GM12878 (cell line): ENCODE measurements around the gene GP5. TPM values are rescaled to one million over a fixed set of nuclear protein-coding genes. Genes with fewer than 3 reads are reported as not detected.

Experiments
- ATF7 ChIP-seq: fragments of 450-650 bp; IDR thresholded peaks from 2 replicates; pipeline ENCODE4 v1.6.1; 2016; ENCODE audit warnings: low read depth, mild to moderate bottlenecking
- MYB ChIP-seq: fragments of 150-350 bp; IDR thresholded peaks from 2 replicates; pipeline ENCODE4 v1.6.1; 2014; ENCODE audit warnings: mild to moderate bottlenecking, low read depth, low read length, borderline replicate concordance
- NFXL1 ChIP-seq: fragments of 450-650 bp; IDR thresholded peaks from 2 replicates; pipeline ENCODE4 v1.6.1; 2017; ENCODE audit warnings: antibody characterized with exemption, mild to moderate bottlenecking, borderline replicate concordance
- NFYA ChIP-seq: IDR thresholded peaks from 2 replicates; pipeline ENCODE4 v1.6.1; 2011; ENCODE audit warnings: low read depth, mild to moderate bottlenecking, low read length, improper control_type of control experiment, borderline replicate concordance
- NR2F1 ChIP-seq: fragments of 450-650 bp; conservative IDR thresholded peaks from 2 replicates; pipeline ENCODE4 v1.6.1; 2017; ENCODE audit warnings: mild to moderate bottlenecking
- RAD21 ChIP-seq: IDR thresholded peaks from 2 replicates; pipeline ENCODE4 v1.6.1; 2011; ENCODE audit warnings: mild to moderate bottlenecking, low read depth, low read length, moderate library complexity; ENCODE audit not compliant: insufficient read depth
- REST ChIP-seq: IDR thresholded peaks from 2 replicates; pipeline ENCODE4 v1.6.1; 2012; ENCODE audit warnings: mild to moderate bottlenecking, low read depth, low read length
- SPI1 ChIP-seq: IDR thresholded peaks from 2 replicates; pipeline ENCODE4 v1.6.1; 2011; ENCODE audit warnings: low read depth, mild to moderate bottlenecking, low read length, moderate library complexity, borderline replicate concordance; ENCODE audit not compliant: insufficient read depth
- ZBTB33 ChIP-seq: fragments of 450-650 bp; IDR thresholded peaks from 2 replicates; pipeline ENCODE4 v1.6.1; 2017; ENCODE audit warnings: mild to moderate bottlenecking
- polyA plus RNA-seq, 11 experiments: library from polyadenylated mRNA; depleted of rRNA in 4 of 11; unstranded in 6 of 11; stranded (reverse) in 5 of 11; fragments of >200 nt; fragmentation: Nextera tagmentation in 4 of 11; fragmentation: Illumina TruSeq in 1 of 11; extraction: Ambion mirVana in 4 of 11; extraction: Trizol in 1 of 11; gene quantifications; 1 replicate in 1 of 11; 2 replicates in 10 of 11; pipeline versions ENCODE4 v1.2.1 to v1.2.3, GENCODE V29; 2011 to 2016; ENCODE audit warnings: inconsistent platforms in 2 of 11, missing spikeins in 2 of 11, low read depth in 1 of 11
- total RNA-seq, 4 experiments: library from RNA; depleted of rRNA in 3 of 4; stranded (reverse); fragments of >200 nt in 3 of 4; fragmentation: Illumina TruSeq in 1 of 4; extraction: Trizol in 1 of 4; gene quantifications; 2 replicates each; pipeline versions ENCODE4 v1.2.1 to v1.2.3, GENCODE V29; 2013 to 2021

The GP5 gene
- total and polyA plus RNA-seq, 10 of the 15 experiments (the other 5 are each of a cell fraction or from before 2014, with no cell fraction given) = not detected

DNA sequence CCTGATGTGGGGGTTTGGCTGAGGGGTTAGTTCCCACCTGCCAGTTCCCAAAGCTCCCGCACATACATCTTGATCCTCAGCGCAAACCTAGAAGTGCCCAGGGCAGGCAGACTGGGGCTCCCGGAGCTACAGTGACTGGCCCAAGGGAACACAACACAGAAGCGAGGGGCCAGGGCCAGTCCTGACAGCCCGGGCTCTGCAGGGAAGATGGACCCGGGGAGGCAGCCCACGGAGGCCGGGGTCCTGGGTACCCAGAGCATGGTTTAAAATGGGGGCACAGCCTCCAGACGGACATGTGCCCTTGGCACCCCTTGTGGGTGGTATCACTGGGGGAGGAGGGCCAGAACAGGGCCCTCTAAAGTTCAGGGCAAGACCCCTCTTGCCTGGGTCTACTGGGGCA is 53.0 kb downstream of the GP5 start (continued):
- no peak for TF ChIP-seq REST
- no peak for TF ChIP-seq MYB
- no peak for TF ChIP-seq SPI1
- TF ChIP-seq NFYA = no peak
- TF ChIP-seq RAD21 = no peak
- no peak for TF ChIP-seq ZBTB33
- TF ChIP-seq ATF7 = no peak
- TF ChIP-seq NR2F1 = no peak
- TF ChIP-seq NFXL1 = no peak

Other genes starting within 250 kb of the GP5 start
- not detected in 2 replicates for gene CPN2, start 47.9 kb downstream of the GP5 start, total RNA-seq (2014; rRNA removed)
- not detected in 2 replicates for gene CPN2, start 47.9 kb downstream of the GP5 start, total RNA-seq (2014; rRNA removed; fragmentation: Illumina TruSeq; extraction: Trizol)
- 0.05 TPM in 1 of 2 replicates, not detected in the other for gene CPN2, start 47.9 kb downstream of the GP5 start, total RNA-seq (2021)
- gene CPN2, start 47.9 kb downstream of the GP5 start, polyA plus RNA-seq (2011; rRNA removed) = not detected in 2 replicates
- gene CPN2, start 47.9 kb downstream of the GP5 start, polyA plus RNA-seq (2014; fragmentation: Illumina TruSeq; extraction: Trizol) = not detected in 2 replicates
- not detected for gene CPN2, start 47.9 kb downstream of the GP5 start, polyA plus RNA-seq (2014; fragmentation: Nextera tagmentation; extraction: Ambion mirVana)
- not detected in 2 replicates for gene CPN2, start 47.9 kb downstream of the GP5 start, polyA plus RNA-seq (2014; rRNA removed)
- gene CPN2, start 47.9 kb downstream of the GP5 start, polyA plus RNA-seq (2016; fragmentation: Nextera tagmentation; extraction: Ambion mirVana) = not detected
- not detected in 2 replicates for gene LRRC15, start 29.5 kb downstream of the GP5 start, total RNA-seq (2014; rRNA removed)
- not detected in 2 replicates for gene LRRC15, start 29.5 kb downstream of the GP5 start, total RNA-seq (2014; rRNA removed; fragmentation: Illumina TruSeq; extraction: Trizol)
- gene LRRC15, start 29.5 kb downstream of the GP5 start, total RNA-seq (2021) = not detected in 2 replicates
- gene LRRC15, start 29.5 kb downstream of the GP5 start, polyA plus RNA-seq (2011; rRNA removed) = not detected in 2 replicates
- gene LRRC15, start 29.5 kb downstream of the GP5 start, polyA plus RNA-seq (2014; fragmentation: Illumina TruSeq; extraction: Trizol) = not detected in 2 replicates
- gene LRRC15, start 29.5 kb downstream of the GP5 start, polyA plus RNA-seq (2014; fragmentation: Nextera tagmentation; extraction: Ambion mirVana) = not detected
- gene LRRC15, start 29.5 kb downstream of the GP5 start, polyA plus RNA-seq (2014; rRNA removed) = not detected in 2 replicates
- not detected for gene LRRC15, start 29.5 kb downstream of the GP5 start, polyA plus RNA-seq (2016; fragmentation: Nextera tagmentation; extraction: Ambion mirVana)
- gene ATP13A3, start 87.7 kb upstream of the GP5 start, total RNA-seq (2014; rRNA removed) = 91.0 and 126 TPM in 2 replicates
- 89.9 and 90.2 TPM in 2 replicates for gene ATP13A3, start 87.7 kb upstream of the GP5 start, total RNA-seq (2014; rRNA removed; fragmentation: Illumina TruSeq; extraction: Trizol)
- 88.4 and 108 TPM in 2 replicates for gene ATP13A3, start 87.7 kb upstream of the GP5 start, total RNA-seq (2021)
- 106 and 188 TPM in 2 replicates for gene ATP13A3, start 87.7 kb upstream of the GP5 start, polyA plus RNA-seq (2011; rRNA removed)
- gene ATP13A3, start 87.7 kb upstream of the GP5 start, polyA plus RNA-seq (2014; fragmentation: Illumina TruSeq; extraction: Trizol) = 75.6 and 83.3 TPM in 2 replicates
- gene ATP13A3, start 87.7 kb upstream of the GP5 start, polyA plus RNA-seq (2014; fragmentation: Nextera tagmentation; extraction: Ambion mirVana) = 10 to 100 TPM; 14.0 to 17.7 TPM
- gene ATP13A3, start 87.7 kb upstream of the GP5 start, polyA plus RNA-seq (2014; rRNA removed) = 54.4 and 63.3 TPM in 2 replicates
- gene ATP13A3, start 87.7 kb upstream of the GP5 start, polyA plus RNA-seq (2016; fragmentation: Nextera tagmentation; extraction: Ambion mirVana) = 10 to 100 TPM; 15.6 to 25.2 TPM
- 4.0 and 7.6 TPM in 2 replicates for gene TMEM44, start 234.2 kb upstream of the GP5 start, total RNA-seq (2014; rRNA removed)
- 2.9 and 3.1 TPM in 2 replicates for gene TMEM44, start 234.2 kb upstream of the GP5 start, total RNA-seq (2014; rRNA removed; fragmentation: Illumina TruSeq; extraction: Trizol)
- gene TMEM44, start 234.2 kb upstream of the GP5 start, total RNA-seq (2021) = 7.3 and 8.4 TPM in 2 replicates
- 0.57 and 0.69 TPM in 2 replicates for gene TMEM44, start 234.2 kb upstream of the GP5 start, polyA plus RNA-seq (2011; rRNA removed)
- gene TMEM44, start 234.2 kb upstream of the GP5 start, polyA plus RNA-seq (2014; fragmentation: Illumina TruSeq; extraction: Trizol) = 2.9 and 4.9 TPM in 2 replicates
- gene TMEM44, start 234.2 kb upstream of the GP5 start, polyA plus RNA-seq (2014; fragmentation: Nextera tagmentation; extraction: Ambion mirVana) = 1 to 10 TPM in 1 of 2 experiments, under 1 TPM in 1; 0.89 to 1.1 TPM
- gene TMEM44, start 234.2 kb upstream of the GP5 start, polyA plus RNA-seq (2014; rRNA removed) = 7.7 and 8.3 TPM in 2 replicates
- gene TMEM44, start 234.2 kb upstream of the GP5 start, polyA plus RNA-seq (2016; fragmentation: Nextera tagmentation; extraction: Ambion mirVana) = 1 to 10 TPM; 1.9 to 4.1 TPM